Measurements from ENCODE around the gene SLC25A39. TPM values are rescaled to one million over a fixed set of nuclear protein-coding genes. Genes with fewer than 3 reads are reported as not detected.

SLC25A39 gene
- total RNA-seq, 2 donors from 2014 or later, result 60.3 to 114 TPM

- ATAC-seq (replicated peaks), result no peak
- peaks cover 4% of the 10 kb centered on the region for H3K4me1 Mint-ChIP-seq
Observed at GRCh38 chr17:44304651-44305050, 20.0 kb downstream of the SLC25A39 start.

GRCh38 chr17:44297975-44298374 lies 26.6 kb downstream of the SLC25A39 start:
- Mint-ChIP-seq H3K4me3 (no peak overlapping the region), H3K4me1 (peaks cover 4% of the 10 kb centered on the region), H3K36me3 (ENCODE audit: low read depth) (no peaks in the 10 kb centered on the region), H3K27me3 (no peaks in the 10 kb centered on the region), H3K27ac (no peak overlapping the region), H3K9me3 (no peaks in the 10 kb centered on the region)
- ATAC-seq (replicated peaks), result no peak

More at GRCh38 chr17:44304651-44305050, 20.0 kb downstream of the SLC25A39 start:
- no peaks in the 10 kb centered on the region for H3K36me3 Mint-ChIP-seq (ENCODE audit: low read depth)
- no peaks in the 10 kb centered on the region for H3K9me3 Mint-ChIP-seq
- no peak overlapping the region for H3K4me3 Mint-ChIP-seq
- H3K27ac Mint-ChIP-seq, result no peak overlapping the region
- H3K27me3 Mint-ChIP-seq, result peaks cover 12% of the 10 kb centered on the region

GRCh38 chr17:44293509-44294226 lies 31.0 kb downstream of the SLC25A39 start:
- H3K27me3 Mint-ChIP-seq, result no peaks in the 10 kb centered on the region
- ATAC-seq (replicated peaks), result peak; percentile 73
- H3K4me1 Mint-ChIP-seq, result peaks cover 4% of the 10 kb centered on the region
- no peaks in the 10 kb centered on the region for H3K36me3 Mint-ChIP-seq (ENCODE audit: low read depth)
- H3K9me3 Mint-ChIP-seq, result no peaks in the 10 kb centered on the region
- H3K4me3 Mint-ChIP-seq, result no peak overlapping the region
- H3K27ac Mint-ChIP-seq, result no peak overlapping the region

- ATAC-seq (replicated peaks), result no peak
- no peaks in the 10 kb centered on the region for H3K36me3 Mint-ChIP-seq (ENCODE audit: low read depth)
- peaks cover 9% of the 10 kb centered on the region for H3K27me3 Mint-ChIP-seq
- no peaks in the 10 kb centered on the region for H3K9me3 Mint-ChIP-seq
- no peak overlapping the region for H3K27ac Mint-ChIP-seq
- H3K4me1 Mint-ChIP-seq, result no peaks in the 10 kb centered on the region
- no peak overlapping the region for H3K4me3 Mint-ChIP-seq
Observed at GRCh38 chr17:44287651-44288050, 37.0 kb downstream of the SLC25A39 start.

GRCh38 chr17:44284024-44284400 lies 40.6 kb downstream of the SLC25A39 start:
- Mint-ChIP-seq H3K27ac (no peak overlapping the region), H3K4me3 (no peak overlapping the region), H3K36me3 (ENCODE audit: low read depth) (no peaks in the 10 kb centered on the region), H3K9me3 (no peaks in the 10 kb centered on the region), H3K27me3 (peaks cover 9% of the 10 kb centered on the region), H3K4me1 (peaks cover 11% of the 10 kb centered on the region)
- ATAC-seq (replicated peaks), result no peak

- ATAC-seq (replicated peaks), result no peak
- H3K4me3 Mint-ChIP-seq, result no peak overlapping the region
- no peaks in the 10 kb centered on the region for H3K36me3 Mint-ChIP-seq (ENCODE audit: low read depth)
- H3K4me1 Mint-ChIP-seq, result peaks cover 11% of the 10 kb centered on the region
- no peaks in the 10 kb centered on the region for H3K9me3 Mint-ChIP-seq
- no peak overlapping the region for H3K27ac Mint-ChIP-seq
- peaks cover 7% of the 10 kb centered on the region for H3K27me3 Mint-ChIP-seq
Observed at GRCh38 chr17:44283344-44284023, 41.1 kb downstream of the SLC25A39 start.

- Mint-ChIP-seq H3K27ac (no peak overlapping the region), H3K27me3 (no peaks in the 10 kb centered on the region), H3K4me1 (peaks cover 11% of the 10 kb centered on the region), H3K36me3 (ENCODE audit: low read depth) (no peaks in the 10 kb centered on the region), H3K4me3 (no peak overlapping the region), H3K9me3 (no peaks in the 10 kb centered on the region)
- ATAC-seq (replicated peaks), result no peak
Observed at GRCh38 chr17:44282264-44282663, 42.4 kb downstream of the SLC25A39 start.

GRCh38 chr17:44281570-44281969 lies 43.1 kb downstream of the SLC25A39 start:
- Mint-ChIP-seq H3K4me3 (no peak overlapping the region), H3K36me3 (ENCODE audit: low read depth) (no peaks in the 10 kb centered on the region), H3K27me3 (no peaks in the 10 kb centered on the region), H3K9me3 (no peaks in the 10 kb centered on the region), H3K27ac (no peak overlapping the region), H3K4me1 (peaks cover 11% of the 10 kb centered on the region)
- no peak for ATAC-seq (replicated peaks)

- Mint-ChIP-seq H3K27me3 (no peaks in the 10 kb centered on the region), H3K9me3 (no peaks in the 10 kb centered on the region), H3K36me3 (ENCODE audit: low read depth) (no peaks in the 10 kb centered on the region), H3K27ac (no peak overlapping the region), H3K4me3 (no peak overlapping the region), H3K4me1 (peaks cover 11% of the 10 kb centered on the region)
- no peak for ATAC-seq (replicated peaks)
Observed at GRCh38 chr17:44280392-44280937, 44.2 kb downstream of the SLC25A39 start.

GRCh38 chr17:44279666-44280391 lies 44.8 kb downstream of the SLC25A39 start:
- no peaks in the 10 kb centered on the region for H3K27me3 Mint-ChIP-seq
- H3K4me1 Mint-ChIP-seq, result peaks cover 11% of the 10 kb centered on the region
- peak; percentile 96 for ATAC-seq (replicated peaks)
- H3K4me3 Mint-ChIP-seq, result no peak overlapping the region
- H3K36me3 Mint-ChIP-seq (ENCODE audit: low read depth), result no peaks in the 10 kb centered on the region
- no peak overlapping the region for H3K27ac Mint-ChIP-seq
- H3K9me3 Mint-ChIP-seq, result no peaks in the 10 kb centered on the region

- no peak overlapping the region for H3K27ac Mint-ChIP-seq
- ATAC-seq (replicated peaks), result no peak
Observed at GRCh38 chr17:44279346-44279665, 45.3 kb downstream of the SLC25A39 start.

GRCh38 chr17:44277976-44278375 lies 46.6 kb downstream of the SLC25A39 start:
- H3K27me3 Mint-ChIP-seq, result no peaks in the 10 kb centered on the region
- H3K9me3 Mint-ChIP-seq, result no peaks in the 10 kb centered on the region
- H3K4me3 Mint-ChIP-seq, result no peak overlapping the region
- H3K36me3 Mint-ChIP-seq (ENCODE audit: low read depth), result no peaks in the 10 kb centered on the region
- no peak overlapping the region for H3K27ac Mint-ChIP-seq
- peaks cover 11% of the 10 kb centered on the region for H3K4me1 Mint-ChIP-seq
- no peak for ATAC-seq (replicated peaks)

More at GRCh38 chr17:44279346-44279665, 45.3 kb downstream of the SLC25A39 start:
- H3K36me3 Mint-ChIP-seq (ENCODE audit: low read depth), result no peaks in the 10 kb centered on the region
- no peak overlapping the region for H3K4me3 Mint-ChIP-seq
- peaks cover 11% of the 10 kb centered on the region for H3K4me1 Mint-ChIP-seq
- H3K27me3 Mint-ChIP-seq, result no peaks in the 10 kb centered on the region
- H3K9me3 Mint-ChIP-seq, result no peaks in the 10 kb centered on the region

GRCh38 chr17:44273607-44274006 lies 51.0 kb downstream of the SLC25A39 start:
- no peak overlapping the region for H3K27ac Mint-ChIP-seq
- H3K4me3 Mint-ChIP-seq, result no peak overlapping the region
- no peaks in the 10 kb centered on the region for H3K4me1 Mint-ChIP-seq
- ATAC-seq (replicated peaks), result no peak
- H3K27me3 Mint-ChIP-seq, result no peaks in the 10 kb centered on the region
- no peaks in the 10 kb centered on the region for H3K9me3 Mint-ChIP-seq
- H3K36me3 Mint-ChIP-seq (ENCODE audit: low read depth), result no peaks in the 10 kb centered on the region

GRCh38 chr17:44272954-44273353 lies 51.7 kb downstream of the SLC25A39 start:
- H3K9me3 Mint-ChIP-seq, result no peaks in the 10 kb centered on the region
- H3K4me1 Mint-ChIP-seq, result no peaks in the 10 kb centered on the region
- ATAC-seq (replicated peaks), result no peak
- H3K36me3 Mint-ChIP-seq (ENCODE audit: low read depth), result no peaks in the 10 kb centered on the region
- no peak overlapping the region for H3K27ac Mint-ChIP-seq
- H3K4me3 Mint-ChIP-seq, result no peak overlapping the region
- H3K27me3 Mint-ChIP-seq, result no peaks in the 10 kb centered on the region
